B cell (primary cell): ENCODE results near the gene EEF1AKMT2.

Experiments used
- CTCF ChIP-seq: fragments of 200-600 bp; IDR thresholded peaks from one replicate; pipeline ENCODE4 v1.8.0; 2022; ENCODE audit warnings: antibody characterized with exemption, mild to moderate bottlenecking
- EZH2 ChIP-seq: IDR thresholded peaks from 2 replicates; pipeline ENCODE4 v1.6.1; 2012; ENCODE audit warnings: borderline replicate concordance, low read depth, mild to moderate bottlenecking, moderate library complexity, low read length; ENCODE audit not compliant: insufficient read depth, poor library complexity, severe bottlenecking

- no peak for TF ChIP-seq CTCF
- no peak for TF ChIP-seq EZH2
Measured at GRCh38 chr10:124713679-124714255, 77.9 kb downstream of the EEF1AKMT2 start.
